GM21381 (cell line): ENCODE data around the gene DPP6.

Source experiments
- ATAC-seq: cut with Tn5 transposase; IDR thresholded peaks from one replicate; pipeline ENCODE4 v1.9.1; 2021; ENCODE audit warnings: mild to moderate bottlenecking, moderate library complexity; ENCODE audit not compliant: unreplicated experiment

DPP6 gene

DNA sequence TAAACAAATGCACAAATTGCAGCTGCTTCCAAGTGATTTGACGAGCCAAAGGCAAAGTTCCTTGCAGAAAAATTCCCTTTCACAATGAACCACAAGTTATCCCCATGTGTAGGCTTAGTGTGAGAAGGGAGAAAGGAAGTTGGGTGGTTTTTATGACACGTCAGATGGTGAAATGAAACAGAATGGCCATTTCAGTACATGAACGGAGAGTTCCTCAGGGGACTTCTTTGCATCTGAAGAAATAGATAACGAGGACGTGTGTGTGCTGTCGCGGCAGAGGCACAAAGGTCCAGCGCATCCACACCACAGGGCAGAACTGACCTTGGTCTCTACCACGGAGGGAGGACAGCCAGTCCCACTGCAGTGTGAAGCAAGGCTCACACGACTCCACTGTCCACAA lies 814.9 kb downstream of the DPP6 start:
- ATAC-seq: peak; percentile 76

GRCh38 chr7:154868921-154869320 lies 816.7 kb downstream of the DPP6 start:
- ATAC-seq: no peak

GRCh38 chr7:154869436-154869835 lies 817.2 kb downstream of the DPP6 start:
- ATAC-seq: no peak

DNA sequence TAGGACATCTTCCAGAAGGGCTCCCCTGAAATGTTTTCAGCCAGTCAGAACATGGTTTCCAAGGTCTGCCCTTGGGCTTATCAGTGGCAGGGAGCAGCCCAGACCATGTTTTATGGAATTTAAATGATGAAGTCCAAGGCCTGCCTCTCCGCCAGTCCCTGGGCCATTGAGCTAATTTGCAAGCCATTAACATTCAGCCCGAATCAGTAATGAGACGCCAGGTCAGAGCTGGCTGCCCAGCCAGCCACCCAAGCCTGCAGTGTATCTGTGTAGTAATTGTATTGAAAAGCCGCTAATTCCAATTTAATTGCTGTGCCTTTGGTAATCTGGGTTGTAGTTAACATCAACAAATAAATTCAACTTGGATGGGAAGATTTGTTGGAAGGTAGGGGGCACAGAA lies 819.3 kb downstream of the DPP6 start:
- ATAC-seq: no peak

DNA sequence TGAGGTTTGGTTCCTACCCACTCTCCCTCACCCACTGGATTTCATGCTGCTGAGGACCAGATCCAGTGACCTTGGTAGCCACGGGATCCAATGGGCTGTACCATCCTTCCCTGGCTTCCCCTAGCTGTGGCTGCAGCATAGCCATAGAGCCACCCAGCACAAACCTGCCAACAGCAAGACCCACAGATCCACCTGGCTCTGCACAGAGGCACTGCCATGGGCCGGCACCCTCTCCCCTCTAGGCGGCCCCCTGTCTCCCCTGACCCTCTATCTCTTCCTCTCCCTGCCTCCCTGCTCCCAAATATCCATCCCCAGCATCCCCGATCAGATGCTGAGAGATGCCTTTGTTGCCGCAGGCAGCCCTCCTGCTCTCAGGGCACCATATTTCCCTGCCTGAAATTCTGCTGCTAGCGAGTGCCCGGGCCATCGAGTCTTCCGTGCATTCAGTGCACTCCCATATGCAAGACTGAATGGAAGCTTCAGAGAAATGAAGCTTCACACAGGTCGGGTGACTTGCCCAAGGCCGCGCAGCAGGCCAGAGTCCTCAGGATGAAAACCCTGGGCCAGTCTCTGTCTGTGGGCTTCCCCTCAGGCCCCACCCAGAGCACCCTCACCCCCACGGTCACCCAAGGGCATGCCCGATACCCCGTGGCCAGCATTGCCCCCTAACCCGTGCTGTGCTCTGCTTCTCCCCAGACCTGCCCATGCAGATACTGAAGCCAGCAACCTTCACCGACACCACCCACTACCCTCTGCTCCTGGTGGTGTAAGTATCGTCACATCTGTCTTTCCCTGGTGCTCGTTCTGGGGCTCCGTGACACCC lies 819.9 kb downstream of the DPP6 start:
- no peak for ATAC-seq

DNA sequence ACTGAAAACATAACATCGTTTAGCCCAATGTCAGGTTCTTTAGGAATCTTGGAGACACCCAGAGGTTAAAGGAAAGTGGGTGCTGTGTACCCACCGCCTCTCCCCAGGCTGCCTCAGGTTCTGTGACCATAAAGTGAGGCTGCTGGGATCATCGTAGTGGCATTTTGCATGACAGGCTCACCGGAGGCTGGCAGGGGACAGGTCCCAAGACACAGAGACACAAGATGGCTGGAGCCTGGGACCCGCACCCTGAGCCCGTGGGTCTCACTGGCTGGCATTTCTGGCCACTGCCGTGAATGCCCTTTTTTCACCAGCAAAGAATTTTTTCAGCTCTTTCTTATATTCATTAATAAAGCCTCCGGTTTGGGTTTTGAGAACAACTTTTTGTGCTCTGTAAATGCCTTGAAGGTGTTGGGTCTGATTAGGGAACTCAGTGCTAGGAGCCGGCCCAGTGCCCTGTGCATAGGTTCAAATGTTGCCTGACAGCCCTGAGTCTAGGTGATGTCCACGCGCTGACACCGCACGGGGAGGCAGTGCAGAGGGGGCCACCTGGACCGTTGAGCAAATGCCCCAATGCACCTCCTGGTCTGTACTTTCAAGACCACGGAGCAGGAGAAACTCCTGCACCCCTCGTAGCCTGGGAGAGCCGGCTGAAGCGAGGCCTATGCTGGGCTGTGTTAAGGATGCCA lies 820.8 kb downstream of the DPP6 start:
- ATAC-seq: no peak

GRCh38 chr7:154873500-154874121 lies 821.4 kb downstream of the DPP6 start:
- no peak for ATAC-seq

DNA sequence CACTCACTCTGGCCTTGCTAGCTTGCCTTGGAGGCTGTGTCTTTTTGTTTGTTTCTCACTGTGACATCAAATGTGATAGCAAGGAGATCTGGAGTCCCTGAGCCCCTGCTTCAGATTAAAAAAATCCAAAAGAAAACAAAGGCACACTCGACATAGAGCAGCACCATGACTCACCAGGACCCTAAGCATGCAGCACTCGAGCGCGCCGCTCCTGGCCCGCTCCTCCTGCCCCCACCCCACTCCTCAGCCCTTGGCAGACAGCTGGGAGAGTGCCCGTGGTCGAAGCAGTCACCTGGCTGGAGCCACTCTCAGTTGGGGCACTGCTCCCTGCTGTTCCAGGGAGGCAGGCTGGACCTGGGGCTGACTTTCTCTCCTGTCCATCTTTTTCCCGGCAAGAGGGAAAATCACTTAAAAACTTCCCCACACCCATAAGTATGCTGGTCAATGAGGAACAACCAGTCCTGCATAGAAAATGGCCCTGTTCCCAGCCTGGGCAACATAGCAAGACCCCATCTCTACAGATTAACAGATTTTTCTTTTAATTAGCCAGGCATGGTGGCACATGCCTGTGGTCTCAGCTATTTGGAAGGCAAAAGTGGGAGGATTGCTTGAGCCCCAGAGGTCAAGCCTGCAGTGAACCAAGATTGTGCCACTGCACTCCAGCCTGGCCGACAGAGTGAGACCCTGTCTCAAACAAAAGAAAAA lies 822.4 kb downstream of the DPP6 start:
- ATAC-seq: no peak

- no peak for ATAC-seq
These were observed 823.1 kb downstream of the DPP6 start for GRCh38 chr7:154875297-154875696.

DNA sequence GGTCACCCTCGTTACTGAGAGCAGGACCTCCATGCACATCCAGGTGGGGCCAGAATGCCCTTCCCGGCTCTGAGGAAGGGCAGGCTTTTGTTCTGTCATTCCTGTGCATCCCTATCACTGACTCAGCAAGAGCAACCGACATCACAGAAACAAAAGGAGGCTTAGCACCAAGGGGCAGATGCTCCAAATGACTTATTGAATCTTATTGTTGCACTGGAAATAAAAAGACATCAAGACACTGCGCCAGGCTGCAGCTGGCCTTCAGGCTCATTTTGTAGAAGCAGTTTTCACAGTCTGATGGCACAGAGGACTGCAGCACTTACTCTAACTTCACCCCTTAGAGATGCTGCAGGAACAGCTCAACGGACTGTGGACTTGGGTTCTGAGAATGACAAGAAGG lies 824.3 kb downstream of the DPP6 start:
- ATAC-seq: no peak

- no peak for ATAC-seq
These were observed 824.8 kb downstream of the DPP6 start for GRCh38 chr7:154877031-154877430.

GRCh38 chr7:154879629-154880028 lies 827.4 kb downstream of the DPP6 start:
- no peak for ATAC-seq

DNA sequence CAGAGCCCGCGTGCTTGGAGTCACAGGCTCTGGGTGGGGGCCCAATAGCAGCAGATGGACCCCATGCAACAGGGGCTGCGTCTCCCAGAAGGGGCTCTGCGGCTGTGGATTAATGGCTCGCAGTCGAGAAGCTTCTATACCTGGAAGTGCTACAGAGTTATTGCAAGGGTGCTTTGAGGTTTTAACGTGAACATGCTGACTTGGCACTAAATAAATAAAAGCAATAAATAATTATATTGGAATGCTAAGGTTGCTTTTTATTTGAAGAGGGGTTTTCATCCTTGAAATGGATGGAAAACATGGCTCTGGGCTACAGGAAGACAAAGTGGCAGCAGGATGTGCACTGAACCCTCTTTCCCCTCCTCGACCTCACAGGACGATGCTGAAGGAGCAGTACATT lies 828.3 kb downstream of the DPP6 start:
- no peak for ATAC-seq

DNA sequence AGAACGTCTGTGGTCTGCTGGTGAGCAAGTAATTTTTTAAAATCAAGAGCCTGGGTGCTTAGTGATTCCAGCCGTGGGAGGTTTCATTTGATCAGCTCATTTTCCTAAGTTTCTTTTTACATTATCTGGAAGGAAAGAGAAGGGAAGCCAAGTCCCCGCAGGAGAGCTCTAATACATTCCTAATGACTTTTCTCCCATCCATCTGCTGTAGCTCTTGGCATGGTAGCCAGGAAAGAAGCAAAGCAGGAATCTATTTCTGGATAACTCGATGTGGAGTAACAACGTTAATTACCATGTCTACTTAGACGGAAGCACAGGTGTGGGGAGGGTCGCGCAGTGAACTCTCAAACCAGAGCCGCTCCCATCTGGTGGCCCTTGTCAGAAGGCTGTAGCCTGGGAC lies 828.8 kb downstream of the DPP6 start:
- no peak for ATAC-seq

- no peak for ATAC-seq
These were observed 829.3 kb downstream of the DPP6 start for GRCh38 chr7:154881526-154881925.

DNA sequence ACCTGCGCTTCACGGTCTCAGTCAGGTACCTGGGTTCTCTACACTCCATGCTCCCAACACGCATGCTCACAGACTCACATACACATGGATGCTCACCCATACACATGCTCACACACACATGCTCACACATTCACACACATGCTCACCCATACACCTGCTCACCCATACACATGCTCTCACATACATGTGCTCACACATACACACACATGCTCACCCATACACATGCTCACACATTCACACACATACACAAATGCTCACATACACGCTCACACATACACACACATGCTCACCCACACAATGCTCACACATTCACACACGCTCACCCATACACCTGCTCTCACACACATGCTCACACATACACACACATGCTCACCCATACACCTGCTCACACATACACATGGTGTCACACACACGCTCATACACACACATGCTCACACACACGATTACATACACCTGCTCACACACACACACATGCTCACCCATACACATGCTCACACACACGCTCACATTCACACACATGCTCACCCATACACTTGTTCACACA lies 830.8 kb downstream of the DPP6 start:
- ATAC-seq: no peak

GRCh38 chr7:154884348-154884920 lies 832.2 kb downstream of the DPP6 start:
- ATAC-seq: no peak

GRCh38 chr7:154886591-154886990 lies 834.4 kb downstream of the DPP6 start:
- ATAC-seq: no peak

GRCh38 chr7:154888690-154889089 lies 836.5 kb downstream of the DPP6 start:
- ATAC-seq: no peak

- ATAC-seq: no peak
These were observed 840.3 kb downstream of the DPP6 start for GRCh38 chr7:154892459-154892858.

DNA sequence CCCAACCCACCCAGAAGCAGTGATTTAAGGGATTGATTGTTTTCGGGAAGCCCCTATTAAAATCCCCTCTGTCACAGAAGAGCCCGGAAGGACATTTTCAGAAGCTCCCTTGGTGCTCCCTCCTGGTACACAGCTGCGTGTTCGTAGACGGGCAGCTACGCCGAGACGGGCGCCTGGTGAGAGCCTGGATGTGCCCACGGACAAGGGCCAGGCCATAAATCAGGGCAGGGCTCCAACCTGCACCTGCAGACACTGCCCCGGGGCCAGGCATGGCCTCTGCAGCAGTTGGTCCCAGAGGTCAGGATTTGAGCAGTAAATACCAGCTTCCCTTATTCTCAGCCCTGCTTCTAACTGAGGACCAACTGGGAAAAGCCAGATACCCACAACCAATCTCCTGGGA lies 843.9 kb downstream of the DPP6 start:
- ATAC-seq: no peak
